Measurements from ENCODE around the gene HTR4. TPM values are rescaled to one million over a fixed set of nuclear protein-coding genes. Genes with fewer than 3 reads are reported as not detected.
"Not testable (repeated sequence)": the region's sequence is repeated elsewhere in the genome, so short reads cannot be mapped to it uniquely, and the experiment has no call there.

HTR4 gene
- total and polyA plus RNA-seq, 9 donors, result 0.07 to 0.32 (median 0.11) TPM; not detected in 4

DNA sequence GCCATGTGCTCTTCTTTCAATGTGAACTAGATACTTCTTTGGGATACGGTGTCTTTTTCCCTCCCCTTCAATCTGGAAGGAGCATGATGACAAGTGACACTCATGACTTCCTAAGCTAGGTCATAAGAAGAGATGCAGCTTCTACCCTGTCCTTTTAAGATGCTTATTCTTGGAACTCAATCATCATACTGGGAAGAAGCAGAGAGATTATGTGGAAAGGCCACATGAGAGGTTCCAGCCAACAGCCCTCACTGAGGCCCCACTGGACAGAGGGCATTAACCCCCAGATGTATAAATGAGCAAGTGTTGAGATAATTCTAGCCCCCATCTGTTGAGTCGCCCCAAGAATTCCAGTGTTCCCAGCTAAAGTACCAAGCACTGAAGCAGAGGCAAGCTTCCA is 29.3 kb upstream of the HTR4 start:
- intact Hi-C loops (cut with DNase I), result no loop called here
- TF ChIP-seq, protein P1, sequence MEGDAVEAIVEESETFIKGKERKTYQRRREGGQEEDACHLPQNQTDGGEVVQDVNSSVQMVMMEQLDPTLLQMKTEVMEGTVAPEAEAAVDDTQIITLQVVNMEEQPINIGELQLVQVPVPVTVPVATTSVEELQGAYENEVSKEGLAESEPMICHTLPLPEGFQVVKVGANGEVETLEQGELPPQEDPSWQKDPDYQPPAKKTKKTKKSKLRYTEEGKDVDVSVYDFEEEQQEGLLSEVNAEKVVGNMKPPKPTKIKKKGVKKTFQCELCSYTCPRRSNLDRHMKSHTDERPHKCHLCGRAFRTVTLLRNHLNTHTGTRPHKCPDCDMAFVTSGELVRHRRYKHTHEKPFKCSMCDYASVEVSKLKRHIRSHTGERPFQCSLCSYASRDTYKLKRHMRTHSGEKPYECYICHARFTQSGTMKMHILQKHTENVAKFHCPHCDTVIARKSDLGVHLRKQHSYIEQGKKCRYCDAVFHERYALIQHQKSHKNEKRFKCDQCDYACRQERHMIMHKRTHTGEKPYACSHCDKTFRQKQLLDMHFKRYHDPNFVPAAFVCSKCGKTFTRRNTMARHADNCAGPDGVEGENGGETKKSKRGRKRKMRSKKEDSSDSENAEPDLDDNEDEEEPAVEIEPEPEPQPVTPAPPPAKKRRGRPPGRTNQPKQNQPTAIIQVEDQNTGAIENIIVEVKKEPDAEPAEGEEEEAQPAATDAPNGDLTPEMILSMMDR (IDR thresholded peaks at IDR 0.05), result no peak
- TF ChIP-seq POLR2A (IDR thresholded peaks at IDR 0.05) (no peak), EP300 (IDR thresholded peaks at IDR 0.05) (no peak)
- H3K4me1 ChIP-seq (ENCODE audit: insufficient read depth), result no peaks in the 10 kb centered on the region
- H3K4me3 ChIP-seq, result no peak overlapping the region
- H3K9me3 ChIP-seq, result no peaks in the 10 kb centered on the region
- 83 to 91% (median 89%) methylated on average over 2 of the region's 2 CpGs for WGBS, 3 donors
- H3K27me3 ChIP-seq, result no peaks in the 10 kb centered on the region
- DNase-seq, result no peak
- no peak overlapping the region for H3K27ac ChIP-seq
- no peaks in the 10 kb centered on the region for H3K36me3 ChIP-seq

DNA sequence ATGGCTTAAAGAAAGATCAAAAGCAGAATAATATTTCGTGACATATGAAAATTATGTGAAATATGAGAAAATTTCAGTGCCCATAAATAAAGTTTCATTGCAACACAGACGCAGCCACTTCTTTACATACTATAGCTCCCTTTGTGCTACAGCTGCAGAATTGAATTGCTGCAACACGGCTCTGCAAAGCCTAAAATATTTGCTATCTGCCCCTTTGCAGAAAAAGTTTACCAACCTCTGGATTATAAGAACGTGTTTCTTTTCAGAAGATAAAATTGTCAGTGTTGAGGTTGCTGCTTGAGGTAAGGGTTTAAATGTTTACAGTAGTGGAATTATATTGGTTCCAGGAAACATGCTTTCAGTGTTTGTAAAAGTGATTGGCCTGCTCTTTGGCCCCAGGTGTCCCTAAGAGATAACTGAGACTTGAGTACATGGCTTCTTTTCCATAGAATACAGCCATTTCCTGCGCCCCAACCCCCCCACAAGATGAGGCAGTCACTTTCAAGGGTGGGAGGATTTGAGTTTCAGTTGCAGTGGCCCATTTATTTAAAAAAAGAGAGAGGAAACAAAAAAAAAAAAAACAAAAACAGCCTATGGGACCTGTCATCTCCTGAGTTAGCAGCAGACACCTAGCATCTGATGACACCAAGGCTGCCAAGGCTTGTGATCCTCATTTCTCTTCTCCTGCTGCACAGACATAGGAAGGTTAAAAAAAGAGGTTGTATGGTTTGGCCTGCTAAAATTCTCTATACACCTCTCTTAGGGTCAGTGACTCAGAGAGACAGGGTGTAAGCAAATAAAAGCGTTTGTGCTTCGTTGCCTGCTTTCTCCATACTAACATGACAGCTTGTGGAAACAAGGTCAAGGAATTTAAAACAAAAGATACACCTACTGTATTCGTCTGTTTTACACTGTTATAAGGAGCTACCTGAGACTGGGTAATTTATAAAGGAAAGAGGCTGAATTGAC is 28.0 kb upstream of the HTR4 start:
- TF ChIP-seq, protein P1 (IDR thresholded peaks at IDR 0.05), result no peak
- TF ChIP-seq EP300 (IDR thresholded peaks at IDR 0.05) (no peak), POLR2A (IDR thresholded peaks at IDR 0.05) (no peak)
- intact Hi-C loops (cut with DNase I), result no loop called here
- no peaks in the 10 kb centered on the region for H3K9me3 ChIP-seq
- no peak overlapping the region for H3K27ac ChIP-seq
- no peak overlapping the region for H3K4me3 ChIP-seq
- 36 to 46% (median 38%) methylated on average over 8 of the region's 8 CpGs for WGBS, 3 donors
- H3K4me1 ChIP-seq (ENCODE audit: insufficient read depth), result no peaks in the 10 kb centered on the region
- no peaks in the 10 kb centered on the region for H3K27me3 ChIP-seq
- no peaks in the 10 kb centered on the region for H3K36me3 ChIP-seq
- DNase-seq, result no peak

DNA sequence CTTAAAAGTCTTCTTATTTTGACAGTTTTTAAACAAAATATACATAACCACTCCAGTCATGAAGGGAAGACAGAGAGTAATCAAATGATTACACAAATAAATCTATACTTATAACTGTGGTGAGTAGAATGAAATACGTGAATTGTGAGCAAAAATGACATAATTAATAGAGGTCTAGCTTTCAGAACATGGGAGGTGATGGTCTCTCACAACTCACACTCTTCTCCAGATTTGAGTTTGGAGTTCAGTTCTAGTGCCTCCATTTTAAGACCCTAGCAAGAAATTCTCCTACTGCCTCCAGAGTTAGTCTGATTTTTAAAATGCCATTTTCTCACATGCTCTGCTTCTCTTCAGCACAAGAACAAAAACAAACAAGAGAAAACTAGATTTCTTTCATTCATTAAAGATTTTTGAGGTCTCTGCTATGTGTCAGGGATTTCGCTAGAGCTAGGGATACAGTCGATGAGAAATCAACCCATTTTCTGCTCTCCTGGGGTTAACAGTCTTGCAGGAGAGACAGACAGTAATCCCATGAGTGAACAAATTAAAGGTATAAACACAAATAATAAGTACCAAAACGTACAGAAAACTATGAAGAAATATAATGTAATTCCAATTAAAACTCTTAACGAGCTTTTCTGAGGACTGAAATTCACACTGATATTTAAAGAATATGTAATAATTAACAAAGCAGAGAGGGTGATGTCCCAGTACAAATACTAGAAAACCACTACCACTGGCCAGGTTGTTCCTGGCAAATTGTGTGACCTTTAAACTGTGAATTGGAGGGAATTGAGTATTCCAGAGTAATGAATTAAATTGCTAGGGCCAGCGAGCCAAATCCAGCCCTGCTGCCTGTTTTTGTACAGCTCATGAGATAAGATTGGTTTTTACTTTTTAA is 27.1 kb upstream of the HTR4 start:
- H3K27ac ChIP-seq, result no peak overlapping the region
- TF ChIP-seq, protein P1 (IDR thresholded peaks at IDR 0.05), result no peak
- TF ChIP-seq POLR2A (IDR thresholded peaks at IDR 0.05) (no peak), EP300 (IDR thresholded peaks at IDR 0.05) (no peak)
- H3K27me3 ChIP-seq, result no peaks in the 10 kb centered on the region
- no peak overlapping the region for H3K4me3 ChIP-seq
- DNase-seq, result no peak
- H3K9me3 ChIP-seq, result no peaks in the 10 kb centered on the region
- no peaks in the 10 kb centered on the region for H3K36me3 ChIP-seq
- intact Hi-C loops (cut with DNase I), result no loop called here
- no peaks in the 10 kb centered on the region for H3K4me1 ChIP-seq (ENCODE audit: insufficient read depth)
- 57 to 60% (median 60%) methylated on average over 6 of the region's 6 CpGs for WGBS, 3 donors

DNA sequence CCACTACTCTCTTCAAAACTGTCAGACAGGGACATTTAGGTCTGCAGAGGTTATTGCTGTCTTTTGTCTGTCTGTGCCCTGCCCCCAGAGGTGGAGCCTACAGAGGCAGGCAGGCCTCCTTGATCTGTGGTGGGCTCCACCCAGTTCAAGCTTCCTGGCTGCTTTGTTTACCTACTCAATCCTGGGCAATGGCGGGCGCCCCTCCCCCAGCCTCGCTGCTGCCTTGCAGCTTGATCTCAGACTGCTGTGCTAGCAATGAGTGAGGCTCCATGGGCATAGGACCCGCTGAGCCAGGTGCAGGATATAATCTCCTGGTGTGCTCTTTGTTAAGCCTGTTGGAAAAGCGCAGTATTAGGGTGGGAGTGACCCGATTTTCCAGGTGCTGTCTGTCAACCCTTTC is 19.4 kb upstream of the HTR4 start:
- WGBS, 3 donors, result 87 to 91% (median 90%) methylated on average over 6 of the region's 6 CpGs
- H3K27me3 ChIP-seq; H3K4me1 ChIP-seq (ENCODE audit: insufficient read depth); DNase-seq; intact Hi-C loops (cut with DNase I); H3K27ac ChIP-seq; H3K4me3 ChIP-seq; H3K9me3 ChIP-seq; H3K36me3 ChIP-seq: not testable (repeated sequence)
